B cell (primary cell): ENCODE data around the gene CHRNG. TPM values are rescaled to one million over a fixed set of nuclear protein-coding genes. Genes with fewer than 3 reads are reported as not detected.

Source experiments
- ATAC-seq: fragments of 200-7000 bp; cut with Tn5 transposase; one replicate; pipeline ENCODE4 v1.10.0; 2021; ENCODE audit warnings: low read depth, mild to moderate bottlenecking, moderate number of reproducible peaks, moderate library complexity
- CTCF ChIA-PET: fragments of 350-600 bp; sonication (Branson Sonifier 250); formaldehyde crosslinking; loops from one replicate; lab custom pipeline; 2021; ENCODE audit warnings: antibody characterized with exemption, inconsistent platforms; lab: Charles Lee
- POLR2A ChIA-PET: fragments of 350-600 bp; sonication (Branson Sonifier 250); formaldehyde crosslinking; loops from one replicate; lab custom pipeline; 2021; ENCODE audit warnings: antibody characterized with exemption; lab: Charles Lee
- DNase-seq: peaks from one replicate; pipeline ENCODE4 v3.0.0; 2013
- H2AFZ ChIP-seq: 2 replicates; pipeline ENCODE4 v1.6.1; 2012; ENCODE audit warnings: mild to moderate bottlenecking, low read depth, low read length; ENCODE audit not compliant: insufficient read depth, poor library complexity, severe bottlenecking
- H3K27ac ChIP-seq, 2 donors: 1 replicate in 1 of 2; 2 replicates in 1 of 2; pipeline ENCODE4 v1.5.1; 2012 to 2013; ENCODE audit warnings: low read length in 2 of 2, mild to moderate bottlenecking in 2 of 2, moderate library complexity in 1 of 2
- H3K27me3 ChIP-seq, 4 experiments: fragments of 200-600 bp in 1 of 4; sonication (generic) in 1 of 4; replicated peaks in 1 of 4; 1 replicate in 2 of 4; 2 replicates in 2 of 4; pipeline versions ENCODE4 v1.6.1 to v1.7.0; 2013 to 2016; ENCODE audit warnings: low read length in 3 of 4, mild to moderate bottlenecking in 2 of 4, mixed read lengths in 1 of 4, moderate library complexity in 1 of 4; ENCODE audit not compliant: insufficient read depth in 4 of 4, control insufficient read depth in 3 of 4; ENCODE audit errors: control extremely low read depth in 1 of 4
- H3K36me3 ChIP-seq, 2 experiments: replicated peaks in 1 of 2; 1 replicate in 1 of 2; 2 replicates in 1 of 2; pipeline versions ENCODE4 v1.6.1 to v1.7.1; 2013; ENCODE audit warnings: low read length in 1 of 2; ENCODE audit not compliant: insufficient read depth in 2 of 2, control insufficient read depth in 1 of 2; ENCODE audit errors: control extremely low read depth in 1 of 2, extremely low read depth in 1 of 2
- H3K4me1 ChIP-seq, 2 donors: fragments of 200-600 bp in 1 of 2; sonication (generic) in 1 of 2; 1 replicate in 1 of 2; 2 replicates in 1 of 2; pipeline versions ENCODE4 v1.5.1 to v1.6.1; 2013 to 2017; ENCODE audit warnings: low read length in 2 of 2; ENCODE audit not compliant: control insufficient read depth in 2 of 2, insufficient read depth in 2 of 2
- H3K4me2 ChIP-seq: replicated peaks from 2 replicates; pipeline ENCODE3; 2012; ENCODE audit warnings: mild to moderate bottlenecking, low read depth, low read length; ENCODE audit not compliant: poor library complexity, severe bottlenecking
- H3K4me3 ChIP-seq, 5 experiments: fragments of 200-600 bp in 1 of 5; sonication (generic) in 1 of 5; 1 replicate in 3 of 5; 2 replicates in 2 of 5; pipeline versions ENCODE4 v1.5.1 to v1.7.0; 2011 to 2016; ENCODE audit warnings: low read length in 4 of 5, mild to moderate bottlenecking in 4 of 5, low read depth in 2 of 5, control low read depth in 1 of 5, moderate library complexity in 1 of 5; ENCODE audit not compliant: insufficient read depth in 1 of 5; ENCODE audit errors: control extremely low read depth in 1 of 5, extremely low read depth in 1 of 5
- H3K79me2 ChIP-seq: fragments of 200-600 bp; sonication (generic); one replicate; pipeline ENCODE4 v1.6.0; 2016; ENCODE audit warnings: low read length; ENCODE audit not compliant: control insufficient read depth, insufficient read depth
- H3K9ac ChIP-seq: fragments of 200-600 bp; sonication (generic); 2 replicates; pipeline ENCODE4 v1.6.1; 2017; ENCODE audit warnings: mild to moderate bottlenecking, low read length, moderate library complexity
- H3K9me3 ChIP-seq, 3 donors: one replicate each; pipeline versions ENCODE4 v1.6.1 to v1.7.1; 2013; ENCODE audit warnings: low read length in 2 of 3; ENCODE audit not compliant: control insufficient read depth in 2 of 3, insufficient read depth in 1 of 3; ENCODE audit errors: control extremely low read depth in 1 of 3
- H4K20me1 ChIP-seq: 2 replicates; pipeline ENCODE4 v1.6.0; 2012; ENCODE audit warnings: mild to moderate bottlenecking, low read length; ENCODE audit not compliant: insufficient read depth, control insufficient read depth, poor library complexity, severe bottlenecking
- H3K27ac Mint-ChIP-seq: one replicate; pipeline ENCODE4 v1.8.0; 2021; ENCODE audit warnings: mixed read lengths
- H3K27me3 Mint-ChIP-seq: one replicate; pipeline ENCODE4 v1.8.0; 2021; ENCODE audit warnings: mixed read lengths
- H3K4me1 Mint-ChIP-seq: one replicate; pipeline ENCODE4 v1.8.0; 2021; ENCODE audit warnings: mixed read lengths
- H3K4me3 Mint-ChIP-seq: one replicate; pipeline ENCODE4 v1.8.0; 2021; ENCODE audit warnings: mixed read lengths
- H3K9me3 Mint-ChIP-seq: one replicate; pipeline ENCODE4 v1.8.0; 2022; ENCODE audit warnings: mixed read lengths; ENCODE audit not compliant: insufficient read depth
- CTCF ChIP-seq: fragments of 200-600 bp; IDR thresholded peaks from one replicate; pipeline ENCODE4 v1.8.0; 2022; ENCODE audit warnings: antibody characterized with exemption, mild to moderate bottlenecking
- EZH2 ChIP-seq: IDR thresholded peaks from 2 replicates; pipeline ENCODE4 v1.6.1; 2012; ENCODE audit warnings: borderline replicate concordance, low read depth, mild to moderate bottlenecking, moderate library complexity, low read length; ENCODE audit not compliant: insufficient read depth, poor library complexity, severe bottlenecking
- WGBS: methylation state at CpG from one replicate; pipeline ENCODE4 v1.1.5; 2013; ENCODE audit warnings: missing lambda C conversion rate; ENCODE audit not compliant: insufficient coverage; 5-methylcytosine and 5-hydroxymethylcytosine counted together
- intact Hi-C: fragments of 100-400 bp; cut with micrococcal nuclease; formaldehyde crosslinking; loops from one replicate; pipeline ENCODE4 v1.10.0; 2022
- polyA plus RNA-seq: library from polyadenylated mRNA; depleted of rRNA; stranded (reverse); fragments of >200 nt; gene quantifications from 2 replicates; pipeline ENCODE4 v1.2.3, GENCODE V29; 2012
- total RNA-seq, 2 donors: library from RNA; stranded (reverse); fragments of 120-200 nt in 1 of 2; gene quantifications; 1 replicate in 1 of 2; 2 replicates in 1 of 2; pipeline versions ENCODE4 v1.2.3 to v1.2.4, GENCODE V29; 2013 to 2022

CHRNG gene
- total and polyA plus RNA-seq, 2 donors (not counting 1 experiment from before 2014, with no cell fraction given): not detected

GRCh38 chr2:232543928-232544631, 4.6 kb downstream of the CHRNG start:
- intact Hi-C loops: no loop called here
- no peaks in the 10 kb centered on the region for H3K9me3 Mint-ChIP-seq
- no peak overlapping the region for H3K4me2 ChIP-seq
- no peaks in the 10 kb centered on the region for H3K27me3 Mint-ChIP-seq
- H3K4me1 Mint-ChIP-seq: peaks cover 25% of the 10 kb centered on the region
- WGBS: 97% methylated on average over 19 of the region's 19 CpGs
- peaks cover 14% of the 10 kb centered on the region for H4K20me1 ChIP-seq
- peaks cover 0 to 8% of the 10 kb centered on the region in 2 donors for H3K4me1 ChIP-seq
- H3K79me2 ChIP-seq: peaks cover 40% of the 10 kb centered on the region
- DNase-seq: no peak
- no peak overlapping the region for H3K27ac Mint-ChIP-seq
- H3K9ac ChIP-seq: no peak overlapping the region
- POLR2A ChIA-PET: no interaction called here
- no peak overlapping the region for H3K4me3 Mint-ChIP-seq
- peaks cover 0 to 6% (median 2%) of the 10 kb centered on the region in 4 experiments for H3K27me3 ChIP-seq
- TF ChIP-seq CTCF (no peak), EZH2 (no peak)
- H3K9me3 ChIP-seq: peaks cover 0 to 7% (median 0%) of the 10 kb centered on the region in 3 donors
- ATAC-seq: no peak
- H2AFZ ChIP-seq: no peak overlapping the region
- no peak overlapping the region for H3K27ac ChIP-seq
- CTCF ChIA-PET: no interaction called here
- peaks cover 3 to 17% of the 10 kb centered on the region in 2 experiments for H3K36me3 ChIP-seq
- no peak overlapping the region for H3K4me3 ChIP-seq

DNA sequence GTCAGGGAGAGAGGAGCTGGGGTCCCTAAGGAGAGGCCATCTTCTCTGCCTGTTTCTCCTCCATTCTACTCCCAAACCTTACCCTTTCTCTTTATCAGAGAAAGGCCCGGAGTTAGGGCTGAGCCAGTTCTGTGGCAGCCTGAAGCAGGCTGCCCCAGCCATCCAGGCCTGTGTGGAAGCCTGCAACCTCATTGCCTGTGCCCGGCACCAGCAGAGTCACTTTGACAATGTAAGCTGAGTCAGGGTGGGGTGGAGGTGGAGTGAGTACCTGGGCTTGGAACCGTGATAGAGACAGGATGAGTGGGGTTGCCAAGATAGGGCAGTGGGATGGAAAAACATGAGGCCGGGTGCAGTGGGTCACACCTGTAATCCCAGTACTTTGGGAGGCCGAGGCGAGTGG, 5.2 kb downstream of the CHRNG start:
- Mint-ChIP-seq H3K4me3 (no peak overlapping the region), H3K9me3 (no peaks in the 10 kb centered on the region), H3K4me1 (peaks cover 31% of the 10 kb centered on the region), H3K27ac (no peak overlapping the region), H3K27me3 (no peaks in the 10 kb centered on the region)
- TF ChIP-seq CTCF: no peak
- TF ChIP-seq EZH2: no peak
- 82% methylated on average over 4 of the region's 6 CpGs for WGBS
- no peak for DNase-seq
- Histone ChIP-seq H3K27me3 (peaks cover 0 to under 1% (median 0%) of the 10 kb centered on the region in 4 experiments), H3K27ac (no peak overlapping the region), H3K4me2 (no peak overlapping the region), H3K36me3 (peaks cover 3 to 17% of the 10 kb centered on the region in 2 experiments), H3K4me3 (no peak overlapping the region), H2AFZ (no peak overlapping the region), H4K20me1 (peaks cover 14% of the 10 kb centered on the region), H3K4me1 (peaks cover 4 to 9% of the 10 kb centered on the region in 2 donors), H3K9me3 (peaks cover 0 to 2% (median 0%) of the 10 kb centered on the region in 3 donors), H3K9ac (no peak overlapping the region), H3K79me2 (peaks cover 44% of the 10 kb centered on the region)
- intact Hi-C loops: no loop called here
- ChIA-PET CTCF (no interaction called here), POLR2A (no interaction called here)
- ATAC-seq: no peak
